Posterior cingulate gyrus (tissue), 11 donors: ENCODE measurements around the gene CDH4.

Source experiments
- DNase-seq, 10 donors: peaks; one replicate each; pipeline versions ENCODE4 v3.0.0 to v3.0.0-alpha.2; 2020 to 2021; ENCODE audit warnings: mixed read lengths in 3 of 10
- intact Hi-C: fragments of 100-400 bp; cut with DNase I; formaldehyde crosslinking; loops from one replicate; pipeline ENCODE4 v1.15.1; 2023

Gene CDH4

DNA sequence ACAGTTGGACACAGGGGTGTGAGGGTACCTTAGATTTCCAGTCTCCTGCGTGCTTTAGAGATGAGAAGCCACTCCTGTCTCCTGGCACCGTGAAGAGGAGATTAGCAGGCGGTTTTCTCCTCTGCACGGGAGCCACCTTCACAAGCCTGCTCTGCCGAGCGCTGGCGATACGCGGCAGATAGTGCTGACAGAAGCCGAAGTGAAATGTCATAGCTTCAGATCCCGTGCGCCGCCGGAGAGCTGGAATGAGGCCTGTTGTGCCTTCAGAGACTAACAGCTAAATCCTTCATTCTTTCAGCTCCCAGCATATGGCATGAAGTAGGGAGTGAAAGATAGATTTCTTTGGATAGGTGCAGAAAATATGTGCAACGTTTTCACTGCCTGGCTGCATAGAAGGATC, 442.6 kb downstream of the CDH4 start:
- DNase-seq: peak in 6 of 10 donors; percentile 31 to 91 (median 65)
- intact Hi-C loops: no loop called here

DNA sequence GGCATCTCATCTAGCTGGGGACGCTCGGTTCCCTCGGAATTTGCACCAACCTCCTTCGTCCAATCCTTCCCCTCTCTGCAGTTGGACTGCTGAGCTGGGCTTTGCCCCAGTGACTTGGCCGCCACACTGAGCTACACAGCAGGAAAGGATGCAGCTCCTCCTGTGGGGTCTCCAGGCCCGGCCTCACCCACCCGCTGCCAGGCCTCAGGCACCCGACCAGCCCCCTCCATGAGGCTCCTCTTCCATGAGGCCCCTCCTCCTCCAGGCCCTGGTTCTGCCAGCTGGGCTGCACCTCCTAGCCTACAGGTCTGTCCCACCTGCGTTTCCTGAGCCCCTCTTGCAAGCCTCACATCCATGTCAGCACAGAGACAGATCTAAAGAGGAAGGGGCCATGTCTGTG, 443.7 kb downstream of the CDH4 start:
- DNase-seq: peak in 3 of 10 donors; percentile 47 to 66 (median 59)
- intact Hi-C loops: no loop called here

DNA sequence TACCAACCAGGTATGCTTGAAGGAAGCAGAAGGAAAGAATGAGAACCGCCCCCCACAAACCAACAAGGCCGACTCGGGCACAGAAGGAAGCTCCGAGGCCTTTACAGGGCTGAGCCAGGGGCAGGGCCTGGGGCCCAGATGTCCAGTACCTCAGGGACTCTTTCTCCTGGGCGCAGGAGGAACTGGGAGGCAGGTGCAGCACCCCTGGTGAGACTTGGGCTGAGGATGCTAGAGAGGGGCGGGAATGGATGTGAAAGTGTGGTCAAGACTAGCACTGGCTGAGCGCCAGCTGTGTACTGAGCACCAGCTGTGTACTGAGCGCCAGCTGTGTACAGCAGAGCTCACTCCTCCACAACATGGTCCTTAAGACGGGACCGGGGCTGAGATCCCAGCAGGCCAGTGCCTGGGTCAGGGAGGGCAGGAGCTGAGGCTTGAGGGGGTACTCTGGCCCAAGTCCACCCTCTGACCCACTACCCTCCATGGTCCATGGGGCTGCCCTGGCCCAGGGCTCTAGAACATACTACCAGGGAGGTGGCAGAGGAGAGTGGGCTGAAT, 444.2 kb downstream of the CDH4 start:
- peak in 3 of 10 donors; percentile 50 to 71 (median 53) for DNase-seq
- intact Hi-C loops: no loop called here

DNA sequence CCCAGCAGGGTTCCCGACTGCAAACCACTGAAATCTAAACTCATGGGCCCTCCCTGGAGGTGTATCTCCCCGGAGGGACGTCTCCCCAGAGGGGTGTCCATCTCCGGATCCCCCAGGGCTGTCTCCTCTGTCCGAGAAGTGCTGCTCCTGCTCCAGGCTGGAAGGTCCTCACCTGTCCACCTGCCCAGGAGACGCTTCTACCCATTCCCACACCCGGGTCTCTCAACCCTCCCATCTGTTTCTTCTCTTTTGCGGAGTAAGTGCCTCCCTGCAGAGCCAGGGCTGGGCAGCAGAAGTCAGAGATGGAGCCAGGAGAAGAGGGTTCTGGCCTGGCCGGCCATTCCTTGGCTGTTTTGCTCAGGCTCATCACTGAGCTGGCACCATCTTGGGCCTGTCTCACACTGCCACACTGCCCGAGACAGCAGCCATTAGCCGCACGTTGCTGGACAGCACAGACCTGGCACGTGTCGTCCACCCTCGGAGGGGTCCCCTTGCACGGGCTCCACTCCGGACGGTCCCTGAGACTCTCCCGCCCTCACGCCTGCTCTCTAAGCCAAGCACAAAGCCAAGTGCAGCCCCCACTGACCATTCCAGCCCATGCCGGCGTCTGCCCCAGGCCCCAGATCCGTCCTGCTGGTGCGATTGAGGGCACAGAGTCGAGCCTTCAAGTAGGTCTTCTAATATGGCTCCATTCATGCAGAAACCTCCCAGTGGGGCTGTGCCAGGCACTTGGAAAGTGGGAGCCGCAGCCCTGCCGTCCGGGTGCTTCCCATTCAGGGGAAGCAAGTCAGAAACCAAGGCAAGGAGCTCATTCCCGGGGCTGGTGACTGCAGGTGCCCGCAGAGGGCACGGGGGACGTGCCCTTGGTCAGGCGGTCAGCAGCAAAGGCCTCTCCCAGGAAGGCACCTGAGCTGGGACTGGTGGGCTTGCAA, 445.9 kb downstream of the CDH4 start:
- peak in 3 of 10 donors; percentile 24 to 85 (median 65) for DNase-seq
- intact Hi-C loops: no loop called here

DNA sequence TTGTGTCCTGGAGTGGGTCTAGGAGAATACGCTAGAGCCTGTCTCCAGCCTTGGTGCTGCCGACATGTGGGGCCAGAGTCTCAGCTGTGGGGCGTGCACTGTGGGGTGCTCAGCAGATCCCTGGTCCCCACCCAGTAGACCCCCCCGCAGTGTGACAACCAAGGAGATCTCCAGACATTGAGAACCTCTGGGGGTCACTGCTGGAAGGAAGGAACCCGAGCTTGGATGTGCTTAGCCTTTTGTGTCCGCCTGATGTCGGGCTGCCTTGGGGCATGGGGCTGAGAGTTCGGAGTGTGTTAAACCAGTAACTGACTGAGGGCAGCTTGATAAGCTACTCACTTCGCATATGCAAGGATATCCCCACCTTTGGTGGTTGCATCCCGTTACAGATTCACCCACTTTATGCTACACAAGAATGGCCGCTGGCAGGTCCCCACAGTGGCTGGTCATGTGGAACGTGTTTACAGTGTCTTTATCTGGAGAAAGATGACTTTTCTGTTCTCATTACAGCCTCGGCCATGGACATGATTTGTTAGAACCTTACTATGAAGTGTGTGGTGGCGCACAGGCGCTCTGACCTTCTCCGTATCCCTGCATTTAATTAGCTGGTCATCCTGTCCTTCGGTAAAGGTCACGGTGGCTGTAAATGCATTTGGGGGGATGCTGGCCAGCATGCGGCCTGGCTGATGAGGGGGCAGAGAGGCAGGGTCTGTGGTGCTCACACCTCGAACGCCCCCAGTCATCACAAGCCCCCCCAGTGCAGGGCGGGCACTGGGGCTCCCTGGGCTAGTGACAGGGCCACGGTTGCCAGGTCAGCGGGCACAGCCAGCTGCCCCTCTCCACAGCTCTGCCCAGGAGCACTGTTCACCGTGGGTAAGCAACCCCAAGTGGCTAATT, 446.8 kb downstream of the CDH4 start:
- peak in 3 of 10 donors; percentile 50 to 66 (median 61) for DNase-seq
- intact Hi-C loops: no loop called here

DNA sequence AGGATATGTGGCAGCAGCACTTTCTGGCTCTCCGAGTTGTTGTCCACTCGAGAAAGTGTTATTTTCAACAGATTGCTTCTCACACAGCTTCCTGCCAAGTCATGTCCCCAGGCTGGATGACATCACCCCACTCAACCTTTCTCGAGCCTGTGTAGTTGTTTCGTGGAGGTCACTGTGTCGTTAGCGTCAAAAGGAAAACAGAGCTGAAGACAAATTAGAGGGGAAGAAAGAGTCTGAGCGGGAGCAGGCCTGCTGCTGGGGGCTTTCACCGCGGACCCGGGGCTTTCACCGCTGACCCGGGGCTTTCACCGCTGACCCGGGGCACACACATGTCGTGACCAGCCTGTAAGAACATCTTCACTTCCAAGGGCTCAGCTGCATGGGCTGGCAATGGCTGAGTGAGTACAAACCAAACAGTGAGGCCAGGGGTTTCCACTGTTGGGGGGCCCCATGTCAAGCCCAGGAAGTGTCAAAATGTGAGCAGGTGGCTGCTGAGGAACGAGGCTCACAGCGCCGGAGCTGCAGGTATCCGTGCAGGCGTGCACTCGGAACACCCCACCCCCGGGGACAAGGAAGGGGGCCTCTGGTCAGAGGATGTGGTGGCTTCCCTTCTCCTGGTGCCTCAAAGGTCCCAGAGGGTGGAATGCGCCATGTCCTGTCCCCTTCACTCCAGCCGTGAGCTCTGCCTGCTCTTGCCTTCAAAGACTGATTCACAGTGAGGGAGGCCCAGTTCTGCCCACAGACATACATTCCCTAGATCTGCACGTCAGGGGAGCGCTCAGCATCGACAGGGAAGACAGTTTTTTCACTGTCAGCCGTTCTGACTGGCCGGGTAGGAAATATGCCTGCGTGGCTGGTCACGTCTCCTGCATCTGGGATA, 447.7 kb downstream of the CDH4 start:
- intact Hi-C loops: no loop called here
- DNase-seq: peak in 3 of 10 donors; percentile 39 to 68 (median 54)

DNA sequence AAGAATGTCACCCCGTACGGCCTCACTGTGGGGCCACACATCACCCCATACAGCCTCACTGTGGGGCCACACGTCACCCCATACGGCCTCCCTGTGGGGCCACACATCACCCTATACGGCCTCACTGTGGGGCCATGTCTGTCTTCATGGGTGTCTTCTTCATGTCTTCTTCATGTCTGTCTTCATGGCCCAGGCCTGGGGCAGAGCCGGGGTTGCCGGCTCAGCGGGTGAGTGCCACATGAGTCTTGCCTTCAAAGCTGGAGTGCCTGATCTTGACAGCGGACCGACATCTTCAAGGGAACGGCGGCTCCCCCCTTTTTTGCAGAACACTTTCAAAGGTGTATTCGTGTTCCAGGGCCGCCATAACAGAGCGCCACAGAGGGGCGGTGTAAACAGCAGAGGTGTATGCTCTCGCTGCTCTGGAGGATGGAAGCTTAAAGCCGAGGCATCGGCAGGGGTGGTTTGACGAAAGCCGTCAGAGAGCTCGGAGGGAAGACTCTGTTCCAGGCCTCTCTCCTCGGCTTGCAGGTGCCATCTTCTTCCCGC, 448.6 kb downstream of the CDH4 start:
- intact Hi-C loops: no loop called here

DNA sequence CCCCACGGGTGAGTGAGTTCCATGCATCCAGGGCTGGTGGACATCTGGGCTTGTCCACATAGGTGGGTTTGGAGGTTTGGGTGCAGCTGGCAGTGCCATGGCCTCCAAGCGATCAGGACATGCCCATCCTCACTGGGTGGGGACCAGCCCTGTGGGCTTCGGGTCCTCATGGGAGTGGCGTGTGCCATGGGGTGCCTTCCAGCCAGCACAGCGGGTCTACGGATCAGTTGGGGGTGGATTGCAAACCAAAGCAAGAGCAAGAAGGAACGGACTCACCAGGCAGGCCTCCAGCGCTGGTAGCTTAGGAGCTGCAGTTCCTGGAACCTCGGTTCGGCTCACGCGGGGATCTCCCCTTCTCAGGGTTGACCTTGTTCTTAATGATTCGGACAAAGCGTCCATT, 449.3 kb downstream of the CDH4 start:
- intact Hi-C loops: no loop called here
- DNase-seq: peak in 2 of 10 donors; percentile 40 to 55

More for the DNA sequence above, 448.6 kb downstream of the CDH4 start:
- peak in 2 of 10 donors; percentile 26 to 80 for DNase-seq

DNA sequence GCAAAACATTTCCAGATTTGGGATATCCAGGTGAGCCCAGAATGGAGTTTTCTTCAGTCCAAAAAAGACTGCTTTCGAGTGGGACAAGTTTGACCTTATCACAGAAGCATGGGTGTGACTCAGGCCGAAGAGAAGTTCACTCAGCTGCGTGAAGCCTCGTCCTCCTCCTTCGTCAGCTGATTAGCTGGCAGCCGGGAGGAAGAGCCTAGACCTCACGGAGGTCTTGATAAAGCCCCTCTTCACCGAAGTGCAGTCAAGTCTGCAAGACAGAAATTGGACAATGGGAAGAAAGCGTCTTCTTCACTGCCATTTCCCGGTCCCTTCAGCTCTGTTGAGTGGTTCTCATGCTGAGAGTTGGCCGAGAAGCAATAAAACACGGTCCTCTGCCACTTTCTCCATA, 449.7 kb downstream of the CDH4 start:
- intact Hi-C loops: no loop called here
- peak in 2 of 10 donors; percentile 11 to 52 for DNase-seq

DNA sequence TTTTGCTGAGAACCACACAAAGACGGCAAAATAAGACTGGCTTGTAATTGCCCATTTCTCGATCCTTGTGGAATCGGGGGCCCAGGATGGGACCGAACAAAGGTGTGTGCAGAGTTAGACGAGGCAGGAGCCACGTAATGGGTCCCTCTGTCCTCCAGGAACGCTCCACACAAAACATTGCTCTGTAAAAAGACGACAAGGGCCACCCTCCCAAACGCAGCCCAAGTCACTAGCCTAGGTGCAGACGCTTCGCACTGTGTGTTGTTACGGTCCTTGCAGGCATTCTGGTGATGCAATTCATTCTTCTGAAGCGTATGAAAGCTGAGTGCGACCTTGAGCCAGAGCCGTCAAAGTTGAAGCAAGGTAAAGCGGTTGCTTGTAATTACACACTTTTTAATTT, 450.2 kb downstream of the CDH4 start:
- intact Hi-C loops: no loop called here
- DNase-seq: peak in 2 of 10 donors; percentile 22 to 61

DNA sequence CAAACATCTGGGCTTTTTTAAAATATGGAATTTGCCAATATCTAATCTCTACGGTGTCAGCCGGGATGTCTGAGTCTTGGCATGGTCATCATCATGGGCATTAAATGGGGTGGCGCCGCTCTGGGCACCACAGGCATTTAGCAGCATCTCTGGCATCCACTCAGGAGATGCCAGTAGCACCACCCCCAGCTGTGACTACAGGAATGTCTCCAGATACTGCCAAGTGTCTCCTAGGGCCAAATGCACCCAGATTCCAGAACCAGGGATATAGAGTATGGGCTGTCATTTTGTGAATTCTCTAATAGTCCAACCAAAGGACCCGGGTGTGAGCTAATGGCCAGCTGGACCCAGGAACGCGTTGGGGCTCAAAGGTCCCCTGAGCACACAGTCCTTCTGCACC, 452.6 kb downstream of the CDH4 start:
- DNase-seq: peak in 1 of 10 donors; percentile 26
- intact Hi-C loops: no loop called here

DNA sequence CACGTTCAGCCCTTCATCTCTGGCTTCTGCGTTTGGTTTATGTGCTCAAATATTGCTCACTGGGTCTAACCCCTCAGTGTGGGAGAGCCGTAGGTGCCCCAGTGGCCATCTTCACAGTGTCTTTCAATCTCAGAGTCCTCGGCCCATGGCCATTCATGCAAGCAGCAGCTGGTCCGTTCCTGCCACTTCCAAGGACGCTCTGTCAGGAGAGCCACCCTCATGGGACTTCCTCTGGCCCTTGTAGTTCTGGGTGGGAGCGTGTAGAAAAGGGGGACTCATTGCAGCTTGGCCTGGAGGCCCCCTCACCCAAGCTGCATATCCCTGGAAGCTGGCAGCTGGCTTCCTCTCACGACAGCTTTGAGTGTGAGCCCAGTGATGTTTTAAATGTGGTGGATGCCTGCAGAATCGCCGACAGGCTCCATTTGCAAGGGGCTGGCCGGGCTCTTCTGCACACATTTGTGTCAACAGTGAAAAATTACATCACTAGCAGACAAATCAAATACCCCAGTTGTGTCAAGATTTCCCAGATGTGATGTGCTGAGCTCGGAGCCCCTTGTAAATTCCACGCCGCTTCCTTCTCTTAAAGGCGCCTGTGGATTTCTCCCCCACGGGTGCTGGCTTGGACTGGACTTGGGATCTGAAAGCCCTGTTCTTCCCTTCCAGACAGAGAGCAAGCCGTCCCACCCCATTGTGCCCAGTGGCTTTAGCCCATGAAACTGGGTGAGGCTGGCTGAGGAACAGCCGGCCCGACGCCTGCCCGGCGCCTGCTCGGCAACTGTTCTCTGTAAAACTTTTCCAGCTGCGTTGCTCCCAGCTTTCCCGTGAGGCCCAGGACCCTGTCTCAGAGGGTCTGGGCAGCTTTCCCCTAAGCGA, 453.6 kb downstream of the CDH4 start:
- intact Hi-C loops: no loop called here
- DNase-seq: peak in 1 of 10 donors; percentile 77

DNA sequence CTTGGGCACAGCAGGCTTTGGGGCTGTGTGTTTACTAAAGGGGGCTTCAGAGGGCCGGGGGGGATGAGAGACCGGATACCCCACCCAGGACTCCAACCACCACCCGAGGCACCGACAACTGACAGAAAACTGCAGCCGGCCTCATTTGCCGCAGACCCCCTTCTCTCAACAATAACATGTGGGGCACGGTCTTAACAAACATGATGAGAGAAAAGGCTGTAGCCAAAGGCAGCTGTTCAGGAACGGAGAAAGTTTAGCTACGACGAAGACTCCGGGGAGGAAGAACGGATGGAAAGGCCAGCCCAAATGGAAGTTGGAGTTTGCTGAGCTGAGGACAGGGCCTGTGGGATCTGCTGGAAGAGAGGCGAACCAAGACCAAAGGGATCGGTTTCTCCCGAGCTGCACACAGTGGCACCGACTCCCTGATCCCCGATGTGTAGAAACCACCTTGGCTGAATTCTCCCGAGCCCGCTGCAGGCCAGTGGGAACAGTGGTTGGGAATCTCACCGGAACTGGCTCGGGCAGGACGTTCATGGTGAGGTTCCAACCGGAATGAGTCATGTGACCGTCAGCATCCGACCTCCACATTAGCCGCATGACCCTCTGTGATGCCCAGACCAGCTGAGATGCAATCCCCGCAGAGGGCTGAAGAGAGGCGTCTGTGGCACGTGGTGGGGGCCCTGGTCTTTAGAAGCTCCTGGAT, 454.3 kb downstream of the CDH4 start:
- no peak for DNase-seq
- intact Hi-C loops: no loop called here

DNA sequence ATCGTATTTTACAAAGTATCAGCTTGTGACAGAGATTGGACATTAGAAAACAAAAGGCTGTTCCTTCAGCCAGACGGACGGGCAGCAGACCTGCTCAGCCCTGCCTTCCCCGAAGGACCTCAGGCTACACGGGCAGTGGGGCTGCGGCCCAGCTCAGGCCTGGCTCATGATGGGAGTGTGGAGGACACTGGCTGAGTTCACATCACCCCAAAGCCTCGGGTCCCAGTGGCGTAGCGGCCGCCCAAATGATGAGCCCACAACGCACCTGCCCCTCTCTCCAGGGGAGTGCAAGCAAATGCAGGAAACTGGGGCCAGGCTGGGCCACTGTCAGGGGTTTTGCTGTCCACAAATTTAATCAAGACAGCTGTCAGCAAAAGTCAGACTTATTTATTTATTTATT, 456.8 kb downstream of the CDH4 start:
- no peak for DNase-seq
- intact Hi-C loops: no loop called here

DNA sequence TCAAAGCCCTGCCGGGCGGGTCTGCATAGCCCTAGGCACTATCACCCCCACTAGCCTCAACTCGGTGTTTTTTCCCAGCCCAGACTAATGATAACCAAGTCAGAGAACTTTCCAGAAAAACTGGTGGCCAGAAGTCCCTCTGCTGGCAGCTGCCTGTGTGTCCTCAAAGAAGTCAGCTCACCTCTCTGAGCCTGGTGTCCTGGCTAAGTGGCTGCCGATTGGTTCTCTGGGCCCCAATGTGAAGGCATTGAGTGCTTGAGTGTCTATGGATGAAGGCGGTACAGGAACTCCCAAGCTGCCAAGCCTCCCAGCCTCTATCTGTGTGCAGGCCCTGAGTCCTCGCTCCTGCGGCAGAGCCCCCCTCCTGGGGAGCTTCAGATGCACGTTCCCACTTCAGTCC, 458.0 kb downstream of the CDH4 start:
- intact Hi-C loops: no loop called here
- no peak for DNase-seq

DNA sequence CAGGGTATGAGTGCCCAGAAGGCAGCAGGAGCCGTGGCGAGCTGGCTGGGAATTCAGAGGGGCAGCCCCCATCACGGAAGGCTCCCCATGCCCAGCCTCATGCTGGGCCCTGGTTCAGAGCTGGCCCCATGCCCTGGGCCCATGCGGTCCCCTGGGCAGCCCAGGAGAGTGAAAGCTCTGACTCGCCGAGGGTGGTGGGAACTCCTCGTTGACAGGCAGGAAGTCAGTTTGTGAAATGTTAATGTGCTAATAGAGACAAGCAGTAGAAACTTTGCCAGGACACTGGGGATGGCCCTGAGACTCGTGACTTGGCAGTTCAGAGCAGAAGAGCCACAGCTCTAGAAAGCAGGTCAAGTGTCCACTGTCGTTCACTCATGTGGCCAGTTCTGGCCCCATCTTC, 460.6 kb downstream of the CDH4 start:
- no peak for DNase-seq
- intact Hi-C loops: no loop called here

DNA sequence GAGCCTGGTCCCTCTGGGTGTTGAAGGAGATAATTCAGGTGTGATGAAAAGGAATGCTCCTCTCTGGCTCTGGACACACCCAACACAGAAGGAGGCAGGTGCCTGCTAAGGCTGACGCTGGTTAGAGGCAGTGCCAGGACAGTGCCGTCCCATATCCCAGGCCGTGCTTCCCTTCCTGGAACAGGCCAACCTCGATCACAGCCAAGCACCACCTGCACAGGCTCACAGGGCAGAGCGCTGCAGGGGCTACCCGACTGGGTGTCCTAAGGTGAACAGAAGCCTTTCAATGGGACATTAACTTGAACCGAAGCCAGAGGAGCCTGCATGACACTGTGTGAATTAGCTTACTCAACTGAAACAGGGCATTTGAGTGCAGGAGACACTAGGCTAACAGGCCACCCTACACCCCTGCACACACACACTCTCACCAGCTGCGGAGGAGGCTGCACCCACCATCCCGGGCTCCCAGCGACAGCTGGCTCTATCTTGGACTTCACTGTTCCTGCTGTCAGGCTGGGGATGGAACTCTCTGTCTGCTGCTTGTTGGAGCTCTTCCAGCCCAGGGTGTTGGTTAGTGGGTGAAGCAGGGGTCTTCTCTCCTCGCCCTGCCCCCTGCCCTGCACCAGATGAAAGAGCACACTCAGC, 466.4 kb downstream of the CDH4 start:
- no peak for DNase-seq
- intact Hi-C loops: no loop called here
